ENCODE measurements around the gene FEM1A. TPM values are rescaled to one million over a fixed set of nuclear protein-coding genes. Genes with fewer than 3 reads are reported as not detected.

Gene FEM1A
- total RNA-seq, 2 experiments from 2014 or later, result 11.4 TPM

- H3K27ac Mint-ChIP-seq, result no peak overlapping the region
- peaks cover 10% of the 10 kb centered on the region for H3K4me1 Mint-ChIP-seq (ENCODE audit: low read depth)
- DNase-seq, result no peak
- no peaks in the 10 kb centered on the region for H3K9me3 Mint-ChIP-seq
- H3K36me3 Mint-ChIP-seq (ENCODE audit: low read depth), result no peaks in the 10 kb centered on the region
- no peak for TF ChIP-seq CTCF (IDR thresholded peaks at IDR 0.05)
- no peak for ATAC-seq
- no peak overlapping the region for H3K4me3 Mint-ChIP-seq
- ChIA-PET CTCF (no interaction called here), POLR2A (no interaction called here)
- intact Hi-C loops (cut with micrococcal nuclease), result no loop called here
- peaks cover 23% of the 10 kb centered on the region for H3K27me3 Mint-ChIP-seq
Observed at GRCh38 chr19:4758082-4758481, 33.5 kb upstream of the FEM1A start.

- peaks cover 23% of the 10 kb centered on the region for H3K27me3 Mint-ChIP-seq
- no peaks in the 10 kb centered on the region for H3K36me3 Mint-ChIP-seq (ENCODE audit: low read depth)
- no peak overlapping the region for H3K27ac Mint-ChIP-seq
Observed at GRCh38 chr19:4758659-4759058, 32.9 kb upstream of the FEM1A start.

GRCh38 chr19:4759388-4760284 lies 31.9 kb upstream of the FEM1A start:
- Mint-ChIP-seq H3K27ac (no peak overlapping the region), H3K9me3 (no peaks in the 10 kb centered on the region), H3K27me3 (peaks cover 26% of the 10 kb centered on the region), H3K4me3 (peak overlapping the region; percentile 8), H3K4me1 (ENCODE audit: low read depth) (peaks cover 10% of the 10 kb centered on the region), H3K36me3 (ENCODE audit: low read depth) (no peaks in the 10 kb centered on the region)
- ATAC-seq, result peak; percentile 89
- POLR2A ChIA-PET, result interaction anchor here (1.3 kb wide), 1 partner anchor 153 kb away, joined by 3 read pairs; no protein-coding TSS in a partner anchor
- TF ChIP-seq CTCF (IDR thresholded peaks at IDR 0.05), result no peak
- CTCF ChIA-PET, result no interaction called here
- intact Hi-C loops (cut with micrococcal nuclease), result no loop called here
- peak; percentile 85 for DNase-seq

More at GRCh38 chr19:4758659-4759058, 32.9 kb upstream of the FEM1A start:
- DNase-seq (no peak), ATAC-seq (no peak)
- Mint-ChIP-seq H3K4me3 (no peak overlapping the region), H3K4me1 (ENCODE audit: low read depth) (peaks cover 10% of the 10 kb centered on the region), H3K9me3 (no peaks in the 10 kb centered on the region)
- intact Hi-C loops (cut with micrococcal nuclease), result no loop called here
- no peak for TF ChIP-seq CTCF (IDR thresholded peaks at IDR 0.05)
- CTCF ChIA-PET, result no interaction called here
- POLR2A ChIA-PET, result no interaction called here

- DNase-seq, result no peak
- POLR2A ChIA-PET, result interaction anchor here (0.6 to 1.3 kb wide), 2 partner anchors 152 to 1208 kb away, joined by 3 read pairs; no protein-coding TSS in a partner anchor
- intact Hi-C loops (cut with micrococcal nuclease), result no loop called here
- Mint-ChIP-seq H3K9me3 (no peaks in the 10 kb centered on the region), H3K27me3 (peaks cover 28% of the 10 kb centered on the region), H3K4me3 (peak overlapping the region; percentile 56), H3K4me1 (ENCODE audit: low read depth) (peaks cover 10% of the 10 kb centered on the region), H3K27ac (no peak overlapping the region), H3K36me3 (ENCODE audit: low read depth) (no peaks in the 10 kb centered on the region)
- TF ChIP-seq CTCF (IDR thresholded peaks at IDR 0.05), result no peak
- CTCF ChIA-PET, result interaction anchor here (1.2 kb wide), 1 partner anchor 271 kb away, joined by 4 read pairs; no protein-coding TSS in a partner anchor
- no peak for ATAC-seq
Observed at GRCh38 chr19:4760285-4760650, 31.3 kb upstream of the FEM1A start.

GRCh38 chr19:4763021-4763420 lies 28.5 kb upstream of the FEM1A start:
- no peak for DNase-seq
- Mint-ChIP-seq H3K9me3 (no peaks in the 10 kb centered on the region), H3K4me1 (ENCODE audit: low read depth) (peaks cover 10% of the 10 kb centered on the region), H3K27me3 (peaks cover 28% of the 10 kb centered on the region), H3K4me3 (no peak overlapping the region), H3K36me3 (ENCODE audit: low read depth) (no peaks in the 10 kb centered on the region), H3K27ac (no peak overlapping the region)
- ChIA-PET POLR2A (no interaction called here), CTCF (interaction anchor here (0.9 kb wide), 1 partner anchor 28 kb away, joined by 3 read pairs; no protein-coding TSS in a partner anchor)
- intact Hi-C loops (cut with micrococcal nuclease), result no loop called here
- ATAC-seq, result no peak
- no peak for TF ChIP-seq CTCF (IDR thresholded peaks at IDR 0.05)
